GM15510 (cell line): ENCODE data around the gene TMEM141.
A peak's percentile ranks its signal among the peaks of the same experiment; 100 is the strongest.

Experiments used
- POLR2A ChIP-seq: IDR thresholded peaks from 3 replicates; pipeline ENCODE4 v1.6.1; 2011; ENCODE audit warnings: borderline replicate concordance; ENCODE audit not compliant: insufficient read length; ENCODE audit errors: extremely low read depth

The TMEM141 gene

GRCh38 chr9:136790640-136791515, at the start of gene TMEM141:
Gene TMEM141 (plus strand): TSS chr9:136791344. CDS start chr9:136791371, 27 bp downstream.
- TF ChIP-seq POLR2A = peak; percentile 84

GRCh38 chr9:136741883-136742571, 49.1 kb upstream of the TMEM141 start:
- TF ChIP-seq POLR2A = no peak

- no peak for TF ChIP-seq POLR2A
Measured at GRCh38 chr9:136742591-136743391, 48.4 kb upstream of the TMEM141 start, which contains the start of gene LCN10. Gene LCN10 (minus strand): TSS chr9:136742940. CDS start chr9:136742903, 37 bp downstream.

GRCh38 chr9:136743639-136744211, 47.4 kb upstream of the TMEM141 start:
- no peak for TF ChIP-seq POLR2A

- TF ChIP-seq POLR2A = no peak
Measured at GRCh38 chr9:136744773-136745172, 46.4 kb upstream of the TMEM141 start.

GRCh38 chr9:136745389-136746154, 45.6 kb upstream of the TMEM141 start:
- TF ChIP-seq POLR2A = no peak

- TF ChIP-seq POLR2A = no peak
Measured at GRCh38 chr9:136746155-136746490, 45.0 kb upstream of the TMEM141 start.

- no peak for TF ChIP-seq POLR2A
Measured at GRCh38 chr9:136746621-136747020, 44.5 kb upstream of the TMEM141 start.

- no peak for TF ChIP-seq POLR2A
Measured at GRCh38 chr9:136747161-136748060, 43.7 kb upstream of the TMEM141 start.

GRCh38 chr9:136748201-136748600, 42.9 kb upstream of the TMEM141 start, which contains the start of gene LCN6:
Gene LCN6 (minus strand): TSS chr9:136748525. CDS start chr9:136748483, 42 bp downstream.
- TF ChIP-seq POLR2A = no peak

- TF ChIP-seq POLR2A = no peak
Measured at GRCh38 chr9:136748666-136749611, 42.2 kb upstream of the TMEM141 start.

GRCh38 chr9:136750526-136750925, 40.6 kb upstream of the TMEM141 start:
- TF ChIP-seq POLR2A = no peak

GRCh38 chr9:136751244-136751643, 39.9 kb upstream of the TMEM141 start:
- no peak for TF ChIP-seq POLR2A
